GM18951 (cell line): ENCODE data around the gene ZW10.
"Not testable (repeated sequence)": the region's sequence is repeated elsewhere in the genome, so short reads cannot be mapped to it uniquely, and the experiment has no call there.

Experiments used
- POLR2A ChIP-seq: IDR thresholded peaks from 4 replicates; pipeline ENCODE4 v1.6.1; 2011; ENCODE audit warnings: mild to moderate bottlenecking; ENCODE audit not compliant: insufficient read length, insufficient read depth; ENCODE audit errors: extremely low read depth
- in situ Hi-C: fragments of 300-500 bp; cut with MboI; formaldehyde crosslinking; loops from one replicate; pipeline ENCODE4 v1.12.0; 2022; ENCODE audit warnings: low sequenced_read_pairs, mixed read lengths, inconsistent platforms; ENCODE audit not compliant: unreplicated experiment

The ZW10 gene, protein sequence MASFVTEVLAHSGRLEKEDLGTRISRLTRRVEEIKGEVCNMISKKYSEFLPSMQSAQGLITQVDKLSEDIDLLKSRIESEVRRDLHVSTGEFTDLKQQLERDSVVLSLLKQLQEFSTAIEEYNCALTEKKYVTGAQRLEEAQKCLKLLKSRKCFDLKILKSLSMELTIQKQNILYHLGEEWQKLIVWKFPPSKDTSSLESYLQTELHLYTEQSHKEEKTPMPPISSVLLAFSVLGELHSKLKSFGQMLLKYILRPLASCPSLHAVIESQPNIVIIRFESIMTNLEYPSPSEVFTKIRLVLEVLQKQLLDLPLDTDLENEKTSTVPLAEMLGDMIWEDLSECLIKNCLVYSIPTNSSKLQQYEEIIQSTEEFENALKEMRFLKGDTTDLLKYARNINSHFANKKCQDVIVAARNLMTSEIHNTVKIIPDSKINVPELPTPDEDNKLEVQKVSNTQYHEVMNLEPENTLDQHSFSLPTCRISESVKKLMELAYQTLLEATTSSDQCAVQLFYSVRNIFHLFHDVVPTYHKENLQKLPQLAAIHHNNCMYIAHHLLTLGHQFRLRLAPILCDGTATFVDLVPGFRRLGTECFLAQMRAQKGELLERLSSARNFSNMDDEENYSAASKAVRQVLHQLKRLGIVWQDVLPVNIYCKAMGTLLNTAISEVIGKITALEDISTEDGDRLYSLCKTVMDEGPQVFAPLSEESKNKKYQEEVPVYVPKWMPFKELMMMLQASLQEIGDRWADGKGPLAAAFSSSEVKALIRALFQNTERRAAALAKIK

DNA sequence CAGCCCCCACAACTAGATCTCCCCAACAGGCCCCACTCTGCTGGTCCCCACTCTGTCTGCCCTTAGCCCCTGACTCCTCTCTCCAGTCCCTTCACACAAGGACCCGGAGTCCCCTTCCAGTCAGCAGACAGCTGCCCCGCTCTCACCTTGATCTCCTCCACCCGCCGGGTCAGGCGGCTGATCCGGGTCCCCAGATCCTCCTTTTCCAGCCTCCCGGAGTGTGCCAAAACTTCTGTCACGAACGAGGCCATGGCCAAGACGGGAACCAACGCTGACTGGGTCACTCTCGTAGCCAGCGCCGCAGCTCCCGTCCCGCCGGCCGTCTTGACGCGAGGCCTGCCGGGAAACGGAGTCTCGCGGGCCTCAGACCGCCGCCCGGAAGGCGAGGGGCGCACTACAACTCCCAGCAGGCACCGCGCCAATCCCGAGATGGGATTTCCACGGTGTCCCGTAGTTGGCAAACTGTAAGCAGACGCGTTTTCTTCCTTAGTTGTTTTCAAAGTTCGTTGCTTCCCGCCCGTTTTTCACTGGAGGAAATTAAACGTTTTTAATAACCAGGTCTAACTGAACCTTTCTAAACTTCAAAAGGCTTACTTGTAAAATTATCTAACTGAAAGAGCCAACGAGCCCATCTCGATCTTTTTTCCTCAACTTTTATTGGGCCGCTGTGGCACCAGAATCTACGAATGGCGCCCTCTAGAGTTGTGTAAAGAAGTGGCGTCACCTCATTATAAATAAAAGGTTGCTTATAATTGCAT, at the start of gene ZW10:
TSS of gene ZW10 (minus strand) at position 277 of the 758 bp plus-strand sequence. CDS start at position 251, 26 bp downstream.
- in situ Hi-C loops, result no loop called here
- peak; percentile 82 for TF ChIP-seq POLR2A

DNA sequence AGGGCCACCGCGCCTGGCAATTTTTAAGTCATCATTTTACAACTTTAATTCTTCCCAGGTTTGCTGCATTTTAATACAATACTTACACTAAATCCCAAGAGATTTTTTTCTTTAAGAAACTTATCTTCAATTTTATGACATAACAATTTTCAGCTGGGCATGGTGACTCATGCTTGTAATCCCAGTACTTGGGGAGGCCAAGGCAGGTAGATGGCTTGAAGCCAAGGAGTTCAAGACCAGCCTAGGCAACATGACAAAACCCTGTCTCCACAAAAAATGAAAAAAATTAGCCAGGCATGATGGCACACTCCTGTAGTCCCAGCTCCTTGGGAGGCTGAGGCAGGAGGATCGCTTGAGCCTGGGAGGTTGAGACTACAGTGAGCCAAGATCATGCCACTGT, 44.9 kb upstream of the ZW10 start:
- in situ Hi-C loops, result no loop called here
- no peak for TF ChIP-seq POLR2A

DNA sequence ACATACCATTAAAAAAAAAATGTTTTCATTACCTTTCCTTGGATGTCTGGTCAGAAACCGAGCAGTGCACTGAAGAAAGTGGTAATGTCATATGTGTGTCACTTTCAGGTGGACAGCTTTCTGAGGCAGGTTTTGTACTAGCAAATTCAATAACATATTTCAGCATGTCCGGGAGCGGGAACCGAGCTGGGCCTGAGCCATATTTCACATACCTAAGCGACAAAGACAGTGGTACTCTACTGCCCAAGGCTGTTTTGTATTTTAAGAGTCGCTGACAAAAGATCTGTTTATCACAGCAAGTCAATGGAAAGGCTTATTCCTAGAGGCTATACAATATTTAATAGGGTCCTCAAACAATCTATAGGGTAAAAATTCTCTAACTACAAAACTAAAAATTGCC, 44.1 kb upstream of the ZW10 start:
- TF ChIP-seq POLR2A, result no peak

DNA sequence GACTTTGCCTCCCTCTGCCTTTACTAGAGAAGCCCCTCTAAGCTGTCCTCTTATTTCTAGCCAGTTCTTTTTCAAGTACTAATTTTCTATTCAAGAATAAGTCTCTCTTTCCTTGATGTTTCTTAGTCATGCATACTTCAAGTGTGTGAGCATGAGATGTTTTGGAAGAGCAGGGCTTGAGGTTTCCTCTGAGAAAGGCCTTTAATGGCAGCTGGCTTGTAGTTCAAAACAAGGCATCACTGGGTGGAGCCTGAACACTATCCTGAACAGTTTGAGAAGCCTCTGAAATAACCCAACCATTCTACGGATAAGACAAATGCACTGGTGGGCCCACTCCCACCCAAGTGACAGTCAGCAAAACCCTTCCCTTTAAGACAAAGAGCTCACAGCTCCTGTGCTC, 43.7 kb upstream of the ZW10 start:
- in situ Hi-C loops, result no loop called here

More for the DNA sequence above, 44.1 kb upstream of the ZW10 start:
- in situ Hi-C loops, result no loop called here

DNA sequence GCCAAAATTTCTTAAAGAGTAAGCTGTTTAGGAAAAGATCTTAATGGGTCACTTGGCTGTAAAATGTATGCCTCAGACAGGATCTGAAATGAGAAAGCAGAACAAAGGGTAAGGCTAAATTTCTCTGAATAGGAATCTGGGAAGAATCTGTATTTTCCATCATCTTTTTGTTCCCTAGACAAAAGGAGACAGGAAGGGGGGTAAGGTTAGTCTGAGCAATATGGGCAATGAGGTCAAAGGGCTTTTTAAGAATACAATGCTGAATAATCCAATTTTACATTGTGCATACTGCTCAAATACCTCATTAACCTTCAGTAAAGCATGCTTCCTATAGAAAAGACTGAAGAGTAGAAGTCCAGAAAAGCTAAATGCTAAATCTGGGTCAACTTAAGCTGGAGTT, 40.7 kb upstream of the ZW10 start:
- TF ChIP-seq POLR2A, result no peak
- in situ Hi-C loops, result no loop called here

More for the DNA sequence above, 43.7 kb upstream of the ZW10 start:
- no peak for TF ChIP-seq POLR2A

DNA sequence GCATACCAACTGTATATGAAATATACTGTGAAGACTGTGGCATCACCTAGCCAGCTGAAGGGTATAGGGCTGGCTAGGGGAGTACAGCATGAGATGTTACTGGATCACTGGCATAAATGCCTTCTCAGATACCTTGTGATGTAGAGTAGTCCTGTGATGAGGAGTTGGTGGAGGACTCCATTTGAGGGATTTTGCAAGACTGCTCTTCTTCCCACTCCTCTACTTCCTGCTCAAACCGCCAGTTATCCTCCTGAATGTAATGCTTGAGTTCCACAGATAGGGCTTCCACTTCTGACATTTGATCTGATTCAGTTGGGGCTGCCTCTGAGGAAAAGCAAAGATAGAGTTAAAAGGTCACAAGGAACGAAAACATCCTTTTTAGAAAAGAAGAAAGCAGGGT, 35.4 kb upstream of the ZW10 start:
- TF ChIP-seq POLR2A, result no peak
- in situ Hi-C loops, result no loop called here

DNA sequence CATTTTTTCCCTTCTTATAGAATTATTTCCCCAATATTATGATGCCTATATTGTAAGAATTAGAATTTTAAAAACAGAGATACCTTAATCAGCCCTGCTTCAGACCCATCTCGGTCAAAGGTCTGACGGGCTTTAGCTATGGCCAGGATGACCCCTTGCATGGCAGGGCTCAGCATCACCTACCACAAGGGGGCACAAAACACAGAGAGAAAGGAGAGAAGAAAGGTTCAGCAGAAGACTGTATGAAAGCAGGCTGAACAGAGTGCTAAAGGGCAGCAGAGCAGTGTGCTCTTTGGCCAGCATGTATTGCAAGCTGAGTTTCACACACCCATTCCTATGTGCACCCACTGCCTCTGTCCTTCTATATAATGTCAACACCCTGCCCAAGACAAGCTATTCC, 32.9 kb upstream of the ZW10 start:
- no peak for TF ChIP-seq POLR2A
- in situ Hi-C loops, result no loop called here

DNA sequence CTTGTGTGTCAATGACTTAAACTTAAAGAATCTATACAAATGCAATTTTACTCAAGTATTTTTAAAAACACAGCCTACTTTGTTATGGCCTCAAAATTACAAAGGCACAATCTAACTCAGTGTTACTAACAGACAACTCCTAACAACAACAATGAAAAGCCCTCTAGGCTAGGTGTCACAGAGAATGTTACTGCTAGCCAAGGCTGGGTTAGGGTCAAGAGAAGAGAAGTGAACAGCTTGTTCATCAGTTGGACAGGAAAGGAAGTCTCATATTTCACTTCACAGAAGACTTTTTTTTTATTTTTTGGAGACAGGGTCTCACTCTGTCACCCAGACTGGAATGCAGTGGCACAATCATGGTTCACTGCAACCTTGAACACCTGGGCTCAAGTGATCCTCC, 32.1 kb upstream of the ZW10 start:
- in situ Hi-C loops, result no loop called here
- no peak for TF ChIP-seq POLR2A

DNA sequence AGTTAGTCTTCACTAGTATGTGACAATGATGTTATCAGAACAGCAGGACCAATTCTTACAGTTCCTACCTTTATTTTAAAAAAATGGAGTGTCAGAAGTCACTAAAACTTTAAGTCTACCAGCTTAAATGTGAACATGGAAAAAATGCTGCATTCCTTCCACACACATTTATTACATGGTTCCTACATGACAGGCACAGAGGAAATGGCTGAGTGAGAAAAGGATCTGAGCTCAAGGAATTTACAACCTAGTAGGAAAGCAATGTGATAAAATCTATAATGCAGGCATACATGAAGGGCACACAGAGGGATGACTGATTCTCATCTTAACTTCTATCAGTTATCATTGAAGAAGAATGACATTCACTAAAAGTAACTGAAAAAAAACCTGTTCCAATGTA, 29.1 kb upstream of the ZW10 start:
- TF ChIP-seq POLR2A, result no peak
- in situ Hi-C loops, result no loop called here

DNA sequence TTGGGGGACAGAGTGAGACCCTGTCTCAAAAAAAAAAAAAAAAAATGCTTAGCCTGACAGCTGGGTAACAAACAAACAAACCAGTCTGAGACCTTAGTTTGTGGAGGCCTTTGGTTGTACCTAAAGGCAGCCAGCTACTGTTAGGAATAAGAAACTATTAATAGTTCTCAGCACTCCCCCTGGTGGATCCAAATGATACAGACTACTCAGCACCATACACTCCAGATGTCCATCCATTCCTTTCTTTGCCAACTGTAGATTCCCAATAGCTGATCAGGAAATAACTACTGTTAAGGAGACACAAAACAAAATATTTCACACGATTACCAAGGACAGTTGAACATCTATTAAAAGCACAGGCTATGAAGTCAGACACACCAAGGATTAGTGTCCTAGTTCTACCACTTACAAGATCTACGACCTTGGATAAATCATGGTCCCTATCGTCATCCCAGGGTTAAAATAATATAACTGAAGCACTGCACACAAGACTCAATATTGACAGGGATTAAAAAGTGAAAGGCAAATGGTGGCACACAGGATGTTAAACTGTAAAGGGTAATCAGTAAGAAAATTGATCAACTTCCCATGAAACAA, 23.3 kb upstream of the ZW10 start:
- no peak for TF ChIP-seq POLR2A
- in situ Hi-C loops, result no loop called here

DNA sequence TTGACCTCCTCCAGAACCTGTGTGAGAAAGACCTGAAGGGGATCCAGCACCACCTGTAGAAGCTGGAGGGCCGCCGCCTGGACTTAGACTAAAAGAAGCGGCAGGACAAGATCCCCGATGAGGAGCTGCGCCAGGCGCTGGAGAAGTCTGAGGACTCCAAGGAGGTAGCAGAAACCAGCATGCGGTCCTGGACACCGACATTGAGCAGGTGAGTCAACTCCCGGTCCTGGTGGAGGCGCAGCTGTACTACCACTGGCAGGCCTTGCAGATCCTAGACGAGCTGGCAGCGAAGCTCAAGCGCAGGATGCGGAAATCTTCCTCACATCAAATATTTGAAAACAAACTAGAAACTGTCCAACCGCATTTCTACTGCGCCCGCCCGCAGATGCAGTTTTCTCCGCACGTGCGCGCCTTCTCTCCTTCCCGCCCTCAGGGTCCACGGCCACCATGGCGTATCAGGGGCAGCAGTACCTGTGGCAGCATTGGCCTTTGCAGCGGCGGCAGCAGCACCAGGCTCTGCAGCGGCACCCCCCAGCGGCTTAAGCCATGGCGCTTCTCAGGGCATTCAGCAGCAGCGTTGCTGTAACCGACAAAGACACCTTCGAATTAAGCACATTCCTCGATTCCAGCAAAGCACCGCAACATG, 16.3 kb upstream of the ZW10 start:
- in situ Hi-C loops, result no loop called here
- TF ChIP-seq POLR2A, result no peak

DNA sequence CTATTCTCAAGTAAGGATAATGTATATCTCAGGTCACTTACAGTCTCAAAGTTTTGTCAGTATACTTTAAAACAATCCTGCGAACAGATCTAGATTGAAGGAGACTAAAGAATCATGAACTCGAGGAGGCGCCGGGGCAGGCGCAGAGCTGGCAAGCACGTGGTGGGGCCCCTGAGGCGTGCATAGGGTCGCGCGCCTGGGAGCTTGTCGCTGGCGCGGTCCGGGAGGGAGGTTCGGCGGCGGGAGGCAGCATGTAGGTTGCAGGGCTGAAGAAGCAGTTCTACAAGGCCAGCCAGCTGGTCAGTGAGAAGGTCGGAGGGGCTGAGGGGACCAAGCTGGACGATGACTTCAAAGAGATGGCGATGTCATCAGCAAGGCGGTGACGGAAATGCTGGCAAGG, 15.5 kb upstream of the ZW10 start:
- in situ Hi-C loops, result not testable (repeated sequence)
